B cell (primary cell): Measurements from ENCODE around the gene TGDS.

ENCODE experiments used
- CTCF ChIP-seq: fragments of 200-600 bp; IDR thresholded peaks from one replicate; pipeline ENCODE4 v1.8.0; 2022; ENCODE audit warnings: antibody characterized with exemption, mild to moderate bottlenecking
- EZH2 ChIP-seq: IDR thresholded peaks from 2 replicates; pipeline ENCODE4 v1.6.1; 2012; ENCODE audit warnings: borderline replicate concordance, low read depth, mild to moderate bottlenecking, moderate library complexity, low read length; ENCODE audit not compliant: insufficient read depth, poor library complexity, severe bottlenecking

GRCh38 chr13:94607939-94608338 lies 12.0 kb upstream of the TGDS start:
- TF ChIP-seq CTCF (no peak), EZH2 (no peak)
